ENCODE results near the gene CORO6.

The CORO6 gene

GRCh38 chr17:29590411-29591145 is 32.1 kb downstream of the CORO6 start:
- DNase-seq (ENCODE audit: low read depth), result no peak

- DNase-seq (ENCODE audit: low read depth), result peak; percentile 82
These were observed 32.9 kb downstream of the CORO6 start, which contains the start of gene GIT1 for GRCh38 chr17:29589524-29590410. TSS of gene GIT1 (minus strand) at chr17:29589648. CDS start at chr17:29589378, 270 bp downstream.

- DNase-seq (ENCODE audit: low read depth), result peak; percentile 69
These were observed 33.9 kb downstream of the CORO6 start for GRCh38 chr17:29588562-29589411.

- no peak for DNase-seq (ENCODE audit: low read depth)
These were observed 34.6 kb downstream of the CORO6 start for GRCh38 chr17:29588017-29588561.

- no peak for DNase-seq (ENCODE audit: low read depth)
These were observed 35.1 kb downstream of the CORO6 start for GRCh38 chr17:29587591-29587990.

GRCh38 chr17:29586676-29587469 is 35.8 kb downstream of the CORO6 start:
- no peak for DNase-seq (ENCODE audit: low read depth)

- no peak for DNase-seq (ENCODE audit: low read depth)
These were observed 37.5 kb downstream of the CORO6 start for GRCh38 chr17:29585080-29585751.

GRCh38 chr17:29584452-29585079 is 38.1 kb downstream of the CORO6 start:
- DNase-seq (ENCODE audit: low read depth), result no peak

- no peak for DNase-seq (ENCODE audit: low read depth)
These were observed 39.1 kb downstream of the CORO6 start for GRCh38 chr17:29583324-29584248.

- no peak for DNase-seq (ENCODE audit: low read depth)
These were observed 39.9 kb downstream of the CORO6 start for GRCh38 chr17:29582772-29583171.

- no peak for DNase-seq (ENCODE audit: low read depth)
These were observed 40.4 kb downstream of the CORO6 start for GRCh38 chr17:29582254-29582765.

- no peak for DNase-seq (ENCODE audit: low read depth)
These were observed 41.0 kb downstream of the CORO6 start for GRCh38 chr17:29581583-29582253.

- peak; percentile 79 for DNase-seq (ENCODE audit: low read depth)
These were observed 42.6 kb downstream of the CORO6 start for GRCh38 chr17:29579866-29580771.

- no peak for DNase-seq (ENCODE audit: low read depth)
These were observed 43.9 kb downstream of the CORO6 start for GRCh38 chr17:29578626-29579485.

GRCh38 chr17:29577385-29578211 is 45.1 kb downstream of the CORO6 start:
- no peak for DNase-seq (ENCODE audit: low read depth)
